Naive thymus-derived CD8-positive, alpha-beta T cell (primary cell): ENCODE data around the gene RPL23. TPM values are rescaled to one million over a fixed set of nuclear protein-coding genes. Genes with fewer than 3 reads are reported as not detected.

ENCODE experiments used
- ATAC-seq, 2 donors: fragments of 150-1000 bp; cut with Tn5 transposase in 1 of 2; sonication (Bioruptor Pico), chemical (Tn5 transposase) in 1 of 2; 1 replicate in 1 of 2; 2 replicates in 1 of 2; pipeline ENCODE4 v1.10.0; 2021; ENCODE audit warnings: mild to moderate bottlenecking in 2 of 2, moderate library complexity in 2 of 2
- POLR2A ChIA-PET: fragments of 350-600 bp; sonication (Branson Sonifier 250); formaldehyde crosslinking; loops from one replicate; lab custom pipeline; 2021; ENCODE audit warnings: antibody characterized with exemption; lab: Charles Lee
- DNase-seq, 10 donors: peaks; one replicate each; pipeline versions ENCODE4 v3.0.0 to v3.0.0-alpha.2; 2020 to 2022
- H3K27ac Mint-ChIP-seq, 10 donors: one replicate each; pipeline ENCODE4 v1.8.0; 2020 to 2022; ENCODE audit warnings: mild to moderate bottlenecking in 10 of 10, mixed read lengths in 10 of 10, moderate library complexity in 4 of 10, inconsistent platforms in 1 of 10
- H3K27me3 Mint-ChIP-seq, 5 donors: one replicate each; pipeline ENCODE4 v1.8.0; 2021 to 2022; ENCODE audit warnings: mixed read lengths in 5 of 5
- H3K36me3 Mint-ChIP-seq, 3 donors: one replicate each; pipeline ENCODE4 v1.8.0; 2020 to 2022; ENCODE audit warnings: mixed read lengths in 3 of 3, mild to moderate bottlenecking in 2 of 3, inconsistent platforms in 1 of 3
- H3K4me1 Mint-ChIP-seq, 4 donors: one replicate each; pipeline ENCODE4 v1.8.0; 2021 to 2022; ENCODE audit warnings: mixed read lengths in 4 of 4
- H3K4me3 Mint-ChIP-seq, 10 donors: one replicate each; pipeline ENCODE4 v1.8.0; 2020 to 2022; ENCODE audit warnings: mild to moderate bottlenecking in 10 of 10, mixed read lengths in 10 of 10, moderate library complexity in 6 of 10, inconsistent platforms in 1 of 10
- H3K9me3 Mint-ChIP-seq, 9 donors: one replicate each; pipeline ENCODE4 v1.8.0; 2020 to 2022; ENCODE audit warnings: mixed read lengths in 9 of 9, mild to moderate bottlenecking in 3 of 9, inconsistent platforms in 1 of 9, moderate library complexity in 1 of 9
- polyA plus RNA-seq, 3 donors: library from polyadenylated mRNA; unstranded; fragments of 300-500 nt; fragmentation: Illumina TruSeq; gene quantifications; one replicate each; pipeline ENCODE4 v1.2.3, GENCODE V29; 2021
- total RNA-seq, 8 experiments: library from RNA in 2 of 8; stranded (reverse) in 2 of 8; gene quantifications; one replicate each; pipeline ENCODE4 v1.2.3 and lab custom pipeline; 2021 to 2026

The RPL23 gene
- total and polyA plus RNA-seq, 5 experiments from 2014 or later: 1,506 to 1,897 (median 1,755) TPM

GRCh38 chr17:38883592-38884526 lies 30.3 kb upstream of the RPL23 start:
- Mint-ChIP-seq H3K4me3 (peak overlapping the region; percentile 63 to 88 (median 82)), H3K4me1 (peaks cover 53 to 94% (median 90%) of the 10 kb centered on the region in 4 donors), H3K36me3 (peaks cover 0 to 54% (median 4%) of the 10 kb centered on the region in 3 donors), H3K27ac (peak overlapping the region; percentile 88 to 96 (median 94)), H3K9me3 (no peaks in the 10 kb centered on the region), H3K27me3 (peaks cover 0 to 2% (median 0%) of the 10 kb centered on the region in 5 donors)
- ATAC-seq: peak; percentile 31 to 45
- DNase-seq: peak in 2 of 10 donors; percentile 41 to 60
- POLR2A ChIA-PET: interaction anchor here (0.7 to 5.8 kb wide), 6 partner anchors 9 to 846 kb away, joined by 5 to 113 read pairs (median 26); partner anchors contain the start of genes LASP1, MIEN1 and RPL23

- DNase-seq (peak in 1 of 10 donors; percentile 7), ATAC-seq (no peak)
- H3K4me3 Mint-ChIP-seq: peak overlapping the region; percentile 37 to 88 (median 79)
- H3K4me1 Mint-ChIP-seq: peaks cover 60 to 94% (median 92%) of the 10 kb centered on the region in 4 donors
- peaks cover 0 to 2% (median 0%) of the 10 kb centered on the region in 5 donors for H3K27me3 Mint-ChIP-seq
- POLR2A ChIA-PET: interaction anchor here (0.5 to 6.3 kb wide), 6 partner anchors 10 to 195 kb away, joined by 3 to 97 read pairs (median 16); partner anchors contain the start of gene LASP1
- peaks cover 0 to 58% (median 9%) of the 10 kb centered on the region in 3 donors for H3K36me3 Mint-ChIP-seq
- no peaks in the 10 kb centered on the region for H3K9me3 Mint-ChIP-seq
- peak overlapping the region; percentile 88 to 96 (median 94) for H3K27ac Mint-ChIP-seq
Observed at GRCh38 chr17:38882870-38883269, 29.3 kb upstream of the RPL23 start.

- H3K36me3 Mint-ChIP-seq: peaks cover 0 to 55% (median 9%) of the 10 kb centered on the region in 3 donors
- H3K4me3 Mint-ChIP-seq: peak overlapping the region; percentile 50 to 88 (median 79)
- H3K4me1 Mint-ChIP-seq: peaks cover 64 to 96% (median 92%) of the 10 kb centered on the region in 4 donors
- peaks cover 0 to 2% (median 0%) of the 10 kb centered on the region in 5 donors for H3K27me3 Mint-ChIP-seq
- POLR2A ChIA-PET: interaction anchor here (0.8 to 6.3 kb wide), 6 partner anchors 10 to 284 kb away, joined by 3 to 97 read pairs (median 16); partner anchors contain the start of genes ARL5C, LASP1 and RPL23
- H3K9me3 Mint-ChIP-seq: no peaks in the 10 kb centered on the region
- H3K27ac Mint-ChIP-seq: peak overlapping the region; percentile 88 to 96 (median 94)
- ATAC-seq (peak in 1 of 2 donors; percentile 8), DNase-seq (peak in 5 of 10 donors; percentile 48 to 80 (median 56))
Observed at GRCh38 chr17:38881600-38882191, 28.2 kb upstream of the RPL23 start.

- Mint-ChIP-seq H3K27ac (peak overlapping the region; percentile 72 to 96 (median 92)), H3K36me3 (peaks cover 0 to 59% (median 9%) of the 10 kb centered on the region in 3 donors), H3K4me3 (peak overlapping the region; percentile 56 to 89 (median 79)), H3K4me1 (peaks cover 59 to 95% (median 90%) of the 10 kb centered on the region in 4 donors), H3K27me3 (no peaks in the 10 kb centered on the region), H3K9me3 (no peaks in the 10 kb centered on the region)
- POLR2A ChIA-PET: interaction anchor here (0.9 to 6.3 kb wide), 5 partner anchors 9 to 21 kb away, joined by 3 to 97 read pairs (median 6); partner anchors contain the start of gene LASP1
- DNase-seq (peak in 3 of 10 donors; percentile 54 to 70 (median 54)), ATAC-seq (peak; percentile 24 to 30)
Observed at GRCh38 chr17:38879878-38880665, 26.6 kb upstream of the RPL23 start.

GRCh38 chr17:38877130-38877851 lies 23.8 kb upstream of the RPL23 start:
- ATAC-seq (peak; percentile 79 to 87), DNase-seq (peak in 9 of 10 donors; percentile 42 to 88 (median 61))
- no peaks in the 10 kb centered on the region for H3K9me3 Mint-ChIP-seq
- peak overlapping the region; percentile 24 to 98 (median 74) for H3K4me3 Mint-ChIP-seq
- H3K27me3 Mint-ChIP-seq: no peaks in the 10 kb centered on the region
- H3K27ac Mint-ChIP-seq: peak overlapping the region; percentile 83 to 96 (median 90)
- H3K36me3 Mint-ChIP-seq: peaks cover 0 to 43% (median 9%) of the 10 kb centered on the region in 3 donors
- POLR2A ChIA-PET: interaction anchor here (0.5 to 11.0 kb wide), 14 partner anchors 6 to 358 kb away, joined by 3 to 113 read pairs (median 4); partner anchors contain the start of genes LASP1, LASP1NB, RPL19 and RPL23
- peaks cover 63 to 99% (median 94%) of the 10 kb centered on the region in 4 donors for H3K4me1 Mint-ChIP-seq

- DNase-seq: peak in 1 of 10 donors; percentile 15
- no peaks in the 10 kb centered on the region for H3K27me3 Mint-ChIP-seq
- H3K4me3 Mint-ChIP-seq: peak overlapping the region; percentile 28 to 100 (median 85)
- ATAC-seq: no peak
- peaks cover 62 to 95% (median 91%) of the 10 kb centered on the region in 4 donors for H3K4me1 Mint-ChIP-seq
- no peaks in the 10 kb centered on the region for H3K9me3 Mint-ChIP-seq
- H3K27ac Mint-ChIP-seq: peak overlapping the region; percentile 67 to 96 (median 88)
- POLR2A ChIA-PET: interaction anchor here (0.5 to 11.0 kb wide), 7 partner anchors 10 to 324 kb away, joined by 3 to 159 read pairs (median 3); partner anchors contain the start of gene RPL23
- H3K36me3 Mint-ChIP-seq: peaks cover 0 to 29% (median 7%) of the 10 kb centered on the region in 3 donors
Observed at GRCh38 chr17:38875477-38876075, 22.1 kb upstream of the RPL23 start.

GRCh38 chr17:38874505-38875400 lies 21.2 kb upstream of the RPL23 start:
- H3K4me3 Mint-ChIP-seq: peak overlapping the region; percentile 47 to 100 (median 93)
- no peaks in the 10 kb centered on the region for H3K27me3 Mint-ChIP-seq
- POLR2A ChIA-PET: interaction anchor here (0.5 to 11.0 kb wide), 10 partner anchors 11 to 325 kb away, joined by 3 to 159 read pairs (median 4); partner anchors contain the start of gene RPL23
- ATAC-seq: no peak
- DNase-seq: peak in 1 of 10 donors; percentile 61
- H3K9me3 Mint-ChIP-seq: no peaks in the 10 kb centered on the region
- peak overlapping the region; percentile 67 to 96 (median 88) for H3K27ac Mint-ChIP-seq
- H3K36me3 Mint-ChIP-seq: peaks cover 0 to 24% (median 7%) of the 10 kb centered on the region in 3 donors
- peaks cover 56 to 86% (median 82%) of the 10 kb centered on the region in 4 donors for H3K4me1 Mint-ChIP-seq

GRCh38 chr17:38873640-38874380 lies 20.3 kb upstream of the RPL23 start:
- Mint-ChIP-seq H3K4me3 (peak overlapping the region; percentile 39 to 100 (median 93)), H3K27me3 (peaks cover 0 to 1% (median 0%) of the 10 kb centered on the region in 5 donors), H3K27ac (peak overlapping the region; percentile 81 to 96 (median 90)), H3K9me3 (no peaks in the 10 kb centered on the region), H3K4me1 (peaks cover 57 to 86% (median 78%) of the 10 kb centered on the region in 4 donors), H3K36me3 (peaks cover 0 to 21% (median 4%) of the 10 kb centered on the region in 3 donors)
- peak in 1 of 10 donors; percentile 19 for DNase-seq
- ATAC-seq: no peak
- POLR2A ChIA-PET: interaction anchor here (0.9 to 11.0 kb wide), 8 partner anchors 6 to 104 kb away, joined by 3 to 159 read pairs (median 50); partner anchors contain the start of gene RPL23
